ENCODE data around the gene DPT.
"Not testable (repeated sequence)": the region's sequence is repeated elsewhere in the genome, so short reads cannot be mapped to it uniquely, and the experiment has no call there.

Gene DPT

GRCh38 chr1:168728473-168729404, at the start of gene DPT:
Gene DPT, minus strand, starts transcription at chr1:168729206. Its CDS starts 32 bp downstream, at chr1:168729174.
- DNase-seq (ENCODE audit: low spot score) = no peak

- no peak for DNase-seq (ENCODE audit: low spot score)
These were observed 46.4 kb upstream of the DPT start for GRCh38 chr1:168775366-168775765.

- DNase-seq (ENCODE audit: low spot score) = no peak
These were observed 45.2 kb upstream of the DPT start for GRCh38 chr1:168774241-168774640.

- DNase-seq (ENCODE audit: low spot score) = no peak
These were observed 43.5 kb upstream of the DPT start for GRCh38 chr1:168772428-168773060.

GRCh38 chr1:168771104-168771630, 42.2 kb upstream of the DPT start:
- no peak for DNase-seq (ENCODE audit: low spot score)

GRCh38 chr1:168769893-168770292, 40.9 kb upstream of the DPT start:
- not testable (repeated sequence) for DNase-seq (ENCODE audit: low spot score)

- peak; percentile 7 for DNase-seq (ENCODE audit: low spot score)
These were observed 39.0 kb upstream of the DPT start for GRCh38 chr1:168767894-168768584.

GRCh38 chr1:168766568-168766967, 37.6 kb upstream of the DPT start:
- DNase-seq (ENCODE audit: low spot score) = no peak

- no peak for DNase-seq (ENCODE audit: low spot score)
These were observed 34.0 kb upstream of the DPT start for GRCh38 chr1:168763031-168763430.

GRCh38 chr1:168762473-168762872, 33.5 kb upstream of the DPT start:
- DNase-seq (ENCODE audit: low spot score) = no peak

GRCh38 chr1:168760781-168761180, 31.8 kb upstream of the DPT start:
- DNase-seq (ENCODE audit: low spot score) = no peak

- no peak for DNase-seq (ENCODE audit: low spot score)
These were observed 31.2 kb upstream of the DPT start for GRCh38 chr1:168760241-168760640.

- no peak for DNase-seq (ENCODE audit: low spot score)
These were observed 30.1 kb upstream of the DPT start for GRCh38 chr1:168759077-168759476.

GRCh38 chr1:168758503-168758902, 29.5 kb upstream of the DPT start:
- DNase-seq (ENCODE audit: low spot score) = no peak

GRCh38 chr1:168755800-168756418, 26.9 kb upstream of the DPT start:
- peak; percentile 3 for DNase-seq (ENCODE audit: low spot score)

- no peak for DNase-seq (ENCODE audit: low spot score)
These were observed 23.3 kb upstream of the DPT start for GRCh38 chr1:168752171-168752832.

GRCh38 chr1:168751195-168751650, 22.2 kb upstream of the DPT start:
- no peak for DNase-seq (ENCODE audit: low spot score)

GRCh38 chr1:168742994-168743650, 14.1 kb upstream of the DPT start:
- no peak for DNase-seq (ENCODE audit: low spot score)

- no peak for DNase-seq (ENCODE audit: low spot score)
These were observed 13.4 kb upstream of the DPT start for GRCh38 chr1:168742386-168742785.

- no peak for DNase-seq (ENCODE audit: low spot score)
These were observed 10.9 kb upstream of the DPT start for GRCh38 chr1:168739908-168740307.

GRCh38 chr1:168736520-168736919, 7.5 kb upstream of the DPT start:
- peak; percentile 2 for DNase-seq (ENCODE audit: low spot score)

Measured in cerebellar cortex (tissue), 1 donor.